NCI-H1930 (cell line): Measurements from ENCODE around the gene CAMP.
A peak's percentile ranks its signal among the peaks of the same experiment; 100 is the strongest.

ENCODE experiments used
- DNase-seq, 2 experiments: peaks; one replicate each; lab custom pipeline; 2025; lab: John Stamatoyannopoulos, UW

The CAMP gene

DNA sequence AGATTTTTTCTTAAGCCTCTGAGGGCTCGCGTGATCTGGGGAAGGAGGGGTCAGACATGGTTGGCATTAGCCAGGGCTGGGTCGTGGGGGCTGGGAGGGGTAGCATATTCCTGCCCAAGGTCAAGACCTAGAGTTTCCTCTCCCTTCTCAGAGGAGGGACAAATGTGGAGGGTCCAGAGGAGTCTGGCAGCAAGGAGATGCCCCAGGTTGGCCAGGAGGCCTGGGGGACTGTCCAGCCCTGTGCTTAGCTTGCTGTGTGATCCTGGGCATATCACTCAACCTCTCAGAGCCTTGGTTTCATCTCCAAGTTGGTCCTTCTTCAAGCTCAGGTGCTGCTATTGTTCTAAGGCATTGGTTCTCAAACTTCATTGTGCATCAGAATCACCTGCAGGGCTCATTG lies 9.1 kb upstream of the CAMP start:
- DNase-seq = no peak

DNA sequence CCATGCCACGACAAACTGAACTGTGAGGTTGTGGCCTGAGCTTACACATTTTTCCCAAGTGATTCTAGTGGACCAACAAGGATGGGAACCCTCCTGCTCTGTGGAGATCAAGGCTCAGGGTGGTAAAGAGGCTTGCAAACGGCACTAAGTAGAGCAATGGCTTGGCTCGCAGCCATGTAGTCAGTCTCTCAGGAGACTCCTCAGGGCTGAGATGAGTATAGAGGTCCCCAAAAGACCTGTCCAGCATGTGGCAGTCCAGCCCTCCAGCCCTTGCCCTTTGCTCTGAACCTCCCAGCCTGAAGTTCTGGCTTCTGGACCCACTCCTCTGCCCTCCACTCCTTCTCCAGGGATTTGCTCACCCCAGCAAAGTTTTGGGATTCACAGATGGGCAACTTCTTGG lies 8.3 kb upstream of the CAMP start:
- no peak for DNase-seq

DNA sequence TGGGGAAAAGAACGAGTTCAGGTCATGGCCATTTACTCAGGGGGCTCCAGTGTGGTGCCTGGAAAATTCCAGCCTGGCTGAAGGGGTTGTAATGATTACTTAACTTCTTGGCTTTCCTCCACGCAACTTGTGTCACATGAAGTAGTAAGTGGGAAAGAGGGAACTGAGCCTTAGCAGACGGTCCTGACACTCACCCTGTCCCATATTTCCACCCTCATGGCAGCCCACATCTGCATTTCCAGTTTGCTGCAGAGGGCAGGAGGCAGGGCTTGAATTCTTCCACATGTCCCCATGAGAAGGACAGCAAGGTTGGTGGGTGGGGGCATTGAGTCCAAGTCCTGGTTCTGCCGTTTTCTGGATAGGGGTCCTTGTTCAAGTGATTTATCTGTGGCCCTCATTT lies 7.8 kb upstream of the CAMP start:
- DNase-seq = no peak

DNA sequence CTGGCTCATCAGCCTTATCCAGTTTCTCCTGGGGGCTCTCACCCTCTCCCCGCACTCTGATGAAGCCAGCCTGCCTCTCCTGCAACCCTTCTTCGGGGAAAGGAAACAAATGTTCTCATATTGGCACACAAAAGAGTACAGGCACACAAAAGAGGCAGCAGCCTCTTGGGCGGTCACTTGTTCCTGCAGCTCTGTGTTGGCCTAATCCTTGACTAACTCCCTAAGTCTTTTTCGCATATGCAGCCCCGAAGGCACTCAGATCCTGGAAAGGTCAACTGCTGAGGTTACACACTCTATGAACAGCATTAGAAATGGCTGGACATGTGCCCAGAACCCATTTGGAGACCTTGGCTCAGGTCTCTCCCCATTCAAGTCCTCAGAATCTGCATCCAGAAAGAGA lies 7.4 kb upstream of the CAMP start:
- no peak for DNase-seq

DNA sequence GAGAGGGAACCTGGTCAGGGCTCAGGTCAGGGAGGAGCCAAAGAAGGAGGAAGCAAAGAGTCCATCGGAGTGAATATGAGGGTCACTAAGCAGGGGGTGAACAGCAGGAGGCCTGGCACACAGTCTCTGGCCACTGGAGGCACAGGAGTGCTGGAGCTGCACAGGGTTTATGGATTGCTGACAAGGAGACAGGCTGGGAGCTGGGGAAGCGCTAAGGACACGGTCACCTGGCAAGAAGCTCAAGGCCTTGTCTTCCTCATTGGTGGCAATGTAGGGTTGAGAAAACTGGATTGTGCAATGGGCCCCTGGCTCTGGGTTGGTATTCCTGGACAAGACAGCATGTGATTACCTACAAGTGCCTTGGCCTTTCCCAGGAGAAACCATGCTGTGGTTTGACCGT lies 5.8 kb upstream of the CAMP start:
- no peak for DNase-seq

DNA sequence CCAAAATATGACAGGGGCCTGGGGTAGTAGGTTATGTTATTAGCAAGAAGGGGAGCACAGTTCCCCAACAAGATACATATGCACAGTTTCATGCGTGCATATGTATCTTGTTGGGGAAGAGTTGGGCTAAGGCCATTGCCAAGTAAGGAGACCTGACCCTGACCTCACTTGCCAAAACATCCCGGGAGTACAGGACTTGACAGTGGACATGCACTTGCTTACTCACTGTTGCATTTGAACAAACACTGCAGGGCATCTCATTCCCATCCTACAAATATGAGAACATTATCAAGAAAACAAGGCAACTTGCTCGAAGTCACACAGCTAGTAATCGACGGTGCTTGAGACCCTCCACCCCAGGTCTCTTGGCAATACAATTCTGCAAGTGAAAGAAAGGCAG lies 4.8 kb upstream of the CAMP start:
- DNase-seq = no peak

DNA sequence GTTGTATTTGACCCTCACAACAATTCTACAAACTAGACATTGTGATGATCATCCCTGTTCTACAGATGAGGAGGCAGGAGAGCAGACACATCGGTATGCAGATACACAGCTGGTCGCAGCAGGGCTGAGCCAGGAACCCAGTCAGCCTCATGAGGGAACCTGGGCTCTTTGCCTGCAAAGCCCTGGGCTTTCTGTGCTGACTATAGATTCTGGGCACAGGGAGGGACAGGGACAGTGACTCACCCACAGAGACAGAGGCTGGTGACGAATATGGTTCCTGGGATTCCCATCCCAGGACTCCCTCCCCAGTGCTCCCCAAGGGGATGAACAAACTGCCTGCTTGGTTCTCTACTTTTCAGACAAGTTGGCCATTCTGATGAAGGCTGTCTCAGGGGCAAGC lies 3.8 kb upstream of the CAMP start:
- DNase-seq = no peak

DNA sequence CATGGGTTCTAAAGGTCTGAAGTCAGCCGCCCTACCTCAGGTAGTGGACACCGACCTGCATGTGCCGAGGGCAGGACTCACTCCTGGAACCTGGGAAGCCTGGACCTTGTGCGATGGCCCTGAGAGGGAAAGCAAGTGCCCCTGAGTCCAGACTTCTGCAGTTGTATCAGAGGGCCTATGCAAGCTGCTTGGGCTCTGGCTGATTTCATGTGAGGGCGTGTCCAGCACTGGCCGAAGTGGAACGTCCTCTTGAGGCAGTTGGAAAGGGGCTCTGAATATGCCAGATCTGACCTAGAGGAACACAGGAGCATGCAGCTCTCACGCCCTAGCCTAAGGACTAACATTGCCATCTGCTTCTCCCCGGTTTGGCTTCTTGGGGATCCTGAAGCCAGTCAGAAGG lies 2.5 kb upstream of the CAMP start:
- no peak for DNase-seq

DNA sequence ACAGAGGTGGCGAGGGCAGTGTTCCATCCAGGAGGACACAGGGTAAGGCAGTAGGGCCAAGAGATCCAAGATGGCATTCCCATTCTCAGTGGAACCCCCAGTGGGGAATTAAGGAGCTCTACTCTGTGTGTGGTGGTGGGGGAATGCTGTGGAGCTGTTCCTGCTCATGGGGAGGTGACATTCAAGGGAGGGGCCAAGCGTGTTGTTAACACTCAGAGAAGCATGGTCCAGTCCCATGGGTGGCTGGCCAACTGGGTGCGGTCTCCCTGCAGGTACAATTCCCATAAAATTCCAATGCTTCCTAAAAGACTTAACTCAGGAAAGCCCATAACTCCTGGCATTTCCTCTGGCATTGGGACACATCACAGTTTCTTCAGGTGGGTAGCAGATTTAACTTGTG lies 2.3 kb downstream of the CAMP start:
- DNase-seq = no peak

DNA sequence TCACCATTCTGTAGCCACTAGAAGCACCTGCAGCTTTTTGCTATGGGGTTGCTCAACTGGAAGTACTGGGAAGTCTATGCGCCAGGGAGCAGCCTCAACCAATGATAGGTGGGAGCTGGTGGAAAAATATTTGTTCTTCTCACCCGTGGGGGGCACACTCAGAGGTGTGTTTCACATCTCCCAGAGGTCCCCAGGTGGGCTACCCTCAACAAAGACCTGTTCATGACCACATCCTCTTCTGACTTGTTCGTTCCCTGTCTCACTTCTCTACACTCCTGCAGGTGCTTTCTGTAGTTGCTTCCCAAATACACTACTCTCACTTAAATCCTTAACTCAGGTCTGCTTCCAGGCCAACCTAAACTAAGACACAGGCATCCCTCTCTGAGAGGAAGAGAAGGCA lies 3.6 kb downstream of the CAMP start:
- no peak for DNase-seq

DNA sequence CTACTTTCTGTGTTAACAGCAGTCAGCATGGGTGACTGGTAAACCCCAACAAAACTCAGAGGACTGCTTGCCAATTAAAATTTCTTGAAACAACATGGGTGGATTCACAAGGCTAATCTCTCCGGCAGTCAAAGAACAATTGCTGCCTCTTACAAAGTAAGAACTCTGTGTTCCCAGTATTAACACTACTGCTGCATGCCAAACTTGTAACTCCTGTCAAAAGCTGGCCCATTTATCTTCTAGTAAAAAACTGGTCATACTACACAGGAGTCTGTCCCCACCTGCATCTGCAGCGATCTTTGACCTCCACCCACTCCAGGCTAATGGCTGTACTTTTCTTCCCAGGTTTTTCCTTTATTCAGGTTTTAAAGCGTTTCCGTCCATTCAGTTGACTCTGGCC lies 8.9 kb downstream of the CAMP start:
- DNase-seq = no peak

DNA sequence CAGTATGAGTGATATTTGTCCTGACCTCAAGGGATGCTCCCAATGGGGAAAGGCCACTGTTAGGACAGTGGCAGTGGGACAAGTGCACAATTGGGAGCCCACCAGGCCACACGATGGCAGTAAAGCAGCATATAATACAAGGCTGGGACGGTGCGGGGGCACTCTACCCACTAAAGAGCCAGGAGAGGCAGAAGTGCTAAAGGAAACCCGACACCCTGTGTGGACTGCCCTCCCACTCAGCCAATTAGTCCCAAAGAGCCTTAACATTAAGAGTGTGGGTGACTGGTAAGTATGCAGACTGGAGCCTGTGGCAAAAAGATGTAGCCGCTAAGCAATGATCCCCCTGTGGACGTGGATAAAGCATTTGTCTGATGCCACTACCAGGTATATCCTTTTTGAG lies 9.4 kb downstream of the CAMP start:
- peak; percentile 31 to 70 for DNase-seq

DNA sequence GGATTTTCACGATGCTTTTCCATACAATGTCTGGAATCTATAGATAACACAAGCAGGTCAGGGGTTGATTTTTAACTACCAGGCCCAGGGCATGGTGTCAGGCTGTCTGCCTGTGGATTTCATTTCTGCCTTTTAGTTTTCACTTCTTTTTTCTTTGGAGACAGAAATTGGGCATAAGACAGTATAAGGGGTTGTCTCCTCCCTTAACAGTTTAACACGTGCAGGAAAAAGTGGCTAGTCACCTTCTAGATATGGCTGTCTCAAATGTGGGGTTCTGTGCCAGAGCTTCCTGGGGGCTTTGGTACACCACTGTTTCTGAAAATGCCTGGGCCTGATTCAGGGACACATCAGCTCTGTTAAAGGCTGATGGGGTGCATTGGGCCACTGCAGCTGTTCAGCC lies 10.2 kb downstream of the CAMP start:
- no peak for DNase-seq

DNA sequence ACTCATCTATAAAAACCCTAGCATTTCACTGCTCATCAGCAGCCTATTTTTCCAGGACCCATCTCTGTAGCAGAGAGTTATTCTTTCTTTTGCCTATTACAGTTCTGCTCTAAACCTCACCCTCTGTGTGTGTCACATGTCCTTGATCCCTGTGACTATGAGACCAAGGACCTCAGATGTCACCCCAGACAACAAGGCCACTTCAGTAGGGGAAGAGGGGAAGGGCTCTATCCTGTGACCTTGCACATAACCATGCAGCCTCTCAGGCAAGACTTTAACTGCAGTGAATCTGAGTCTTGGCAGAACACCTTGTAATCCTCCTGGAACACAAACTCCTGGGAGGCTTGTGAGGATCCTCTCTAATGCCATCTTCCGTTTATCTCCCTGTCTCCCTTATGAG lies 13.2 kb downstream of the CAMP start:
- no peak for DNase-seq

DNA sequence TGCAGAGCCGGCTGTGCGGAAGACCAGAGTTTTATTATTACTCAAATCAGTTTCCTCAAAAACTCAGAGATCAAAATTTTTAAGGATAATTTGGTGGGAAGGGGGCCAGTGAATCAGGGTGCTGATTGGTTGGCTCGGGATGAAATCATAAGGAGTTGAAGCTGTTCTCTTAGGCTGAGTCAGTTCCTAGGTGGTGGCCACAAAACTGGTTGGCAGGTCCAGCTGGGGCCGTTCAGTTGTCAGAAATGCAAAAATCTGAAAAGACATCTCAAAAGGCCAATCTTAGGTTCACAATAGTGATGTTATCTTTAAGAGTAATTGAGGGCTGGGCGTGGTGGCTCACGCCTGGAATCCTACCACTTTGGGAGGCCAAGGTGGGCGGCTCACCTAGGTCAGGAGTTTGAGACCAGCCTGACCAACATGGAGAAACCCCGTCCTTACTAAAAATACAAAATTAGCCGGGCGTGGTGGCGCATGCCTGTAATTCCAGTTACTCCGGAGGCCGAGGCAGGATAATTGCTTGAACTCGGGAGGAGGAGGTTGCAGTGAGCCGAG lies 15.3 kb downstream of the CAMP start:
- no peak for DNase-seq

DNA sequence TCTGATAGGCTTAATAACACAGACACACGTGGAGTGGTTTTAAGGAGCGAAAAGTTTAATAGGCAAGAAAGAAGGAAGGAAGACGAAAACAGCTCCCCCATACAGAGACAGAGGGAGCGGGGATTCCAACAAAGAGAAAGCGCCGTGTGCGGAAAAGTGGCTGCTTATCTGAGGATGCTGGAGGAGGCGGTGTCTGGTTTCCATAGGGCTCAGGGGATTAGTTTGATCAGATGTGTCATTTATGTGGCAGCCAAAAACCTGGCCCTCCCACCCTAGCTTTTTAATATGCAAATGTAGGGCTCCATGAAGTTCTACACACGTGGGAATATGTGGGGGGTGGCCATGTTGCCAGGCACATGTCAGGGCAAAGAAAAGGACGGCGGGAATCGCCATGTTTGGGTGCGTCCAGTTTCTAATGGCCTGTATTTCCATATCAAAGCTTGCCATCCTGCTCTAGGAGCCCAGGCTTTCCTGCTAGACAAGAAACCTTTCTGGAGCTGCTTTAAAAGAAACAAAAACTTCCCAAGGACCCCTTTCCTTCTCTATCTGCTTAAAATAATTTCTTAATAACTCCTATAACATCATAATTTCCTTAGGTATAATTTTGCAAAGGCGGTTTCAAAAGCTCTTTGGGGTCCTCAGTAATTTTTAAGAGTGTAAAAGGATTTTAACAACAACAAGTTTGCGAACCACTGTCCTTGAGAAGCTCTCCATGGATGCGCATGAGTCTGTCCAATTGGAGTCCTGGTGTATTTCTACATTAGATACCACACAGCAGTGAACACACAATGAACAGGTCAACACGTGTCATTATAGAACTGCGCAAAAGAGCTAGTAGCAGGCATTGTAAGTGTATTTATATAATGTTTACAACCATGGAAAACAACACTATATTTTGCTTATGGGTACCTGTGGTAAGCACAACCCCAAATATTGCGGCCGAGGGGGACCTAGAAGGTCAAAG lies 17.0 kb downstream of the CAMP start:
- DNase-seq = no peak

DNA sequence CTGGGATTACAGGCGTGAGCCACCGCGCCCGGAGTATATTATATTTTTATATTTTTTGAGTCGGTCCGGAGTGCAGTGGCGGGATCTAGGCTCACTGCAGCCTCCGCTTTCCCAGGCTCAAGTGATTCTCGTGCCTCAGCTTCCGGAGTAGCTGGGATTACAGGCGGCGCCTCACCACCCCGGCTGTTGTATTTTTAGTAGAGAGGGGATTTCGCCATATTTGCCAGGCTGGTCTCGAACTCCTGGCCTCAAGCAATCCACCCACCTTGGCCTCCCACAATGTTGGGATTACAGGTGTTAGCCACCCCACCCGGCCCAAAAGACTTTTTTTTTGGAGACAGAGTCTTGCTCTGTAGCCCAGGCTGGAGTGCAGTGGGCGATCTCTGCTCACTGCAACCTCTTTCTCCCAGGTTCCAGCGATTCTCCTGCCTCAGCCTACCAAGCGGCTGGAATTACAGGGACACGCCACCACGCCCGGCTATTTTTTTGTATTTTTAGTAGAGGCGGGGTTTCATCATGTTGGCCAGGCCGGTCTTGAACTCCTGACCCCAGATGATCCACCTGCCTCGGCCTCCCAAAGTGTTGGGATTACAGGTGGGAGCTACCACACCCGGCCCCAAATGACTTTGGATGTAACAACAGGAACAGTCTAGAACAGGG lies 18.6 kb downstream of the CAMP start:
- no peak for DNase-seq

DNA sequence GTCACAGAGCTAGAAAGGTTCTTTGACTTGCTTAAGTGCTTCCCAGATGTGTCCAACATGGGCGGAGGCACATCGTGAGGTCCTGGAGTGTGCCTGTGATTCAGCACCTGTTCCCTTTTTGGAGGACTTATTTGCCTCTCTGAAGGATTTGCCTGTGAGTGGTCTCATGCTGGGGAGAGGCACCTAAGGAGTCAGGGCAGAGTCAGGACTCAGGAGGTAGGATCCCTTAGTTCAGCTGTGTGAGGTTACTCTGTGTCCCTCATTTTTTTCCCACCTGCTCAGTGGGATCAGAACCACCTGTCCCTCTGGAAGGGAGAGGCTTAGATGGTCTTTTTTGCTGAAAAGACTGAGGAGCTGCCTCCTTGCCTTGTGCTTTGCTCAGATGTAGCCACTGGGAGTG lies 20.6 kb downstream of the CAMP start:
- no peak for DNase-seq

DNA sequence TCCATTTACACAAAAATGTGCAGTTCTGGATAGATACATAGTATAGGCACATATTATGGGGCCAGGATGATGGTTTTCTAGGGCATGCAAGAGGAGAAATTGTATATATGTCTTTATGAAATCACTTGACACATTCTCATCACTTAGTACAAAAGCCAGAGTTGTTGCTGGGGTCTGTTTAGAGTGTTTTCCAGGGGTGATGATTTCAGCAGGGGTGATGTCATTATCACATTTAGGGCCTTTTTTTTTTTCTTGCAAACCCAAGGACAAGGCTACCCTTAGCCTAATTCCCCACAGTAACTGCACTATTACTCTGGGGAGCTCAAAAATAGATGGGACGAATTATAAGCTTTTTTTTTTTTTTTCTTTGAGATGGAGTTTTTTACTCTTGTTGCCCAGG lies 21.2 kb downstream of the CAMP start:
- DNase-seq = no peak

DNA sequence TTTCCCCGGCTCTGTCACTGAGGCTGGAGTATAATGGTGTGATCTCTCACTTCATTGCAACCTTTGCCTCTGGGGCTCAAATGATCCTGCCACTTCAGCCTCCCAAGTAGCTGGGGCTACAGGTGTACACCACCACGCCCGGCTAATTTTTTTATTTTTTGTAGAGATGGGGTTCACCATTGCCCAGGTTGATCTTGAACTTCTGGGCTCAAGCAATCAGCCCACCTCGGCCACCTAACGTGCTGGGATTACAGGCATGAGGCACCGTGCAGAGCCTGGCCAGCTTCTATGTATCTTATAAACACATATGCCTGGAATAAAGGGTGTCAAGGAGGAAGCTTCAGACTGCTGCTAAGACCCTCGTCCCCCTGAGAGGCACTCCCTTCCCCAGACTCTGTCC lies 21.8 kb downstream of the CAMP start:
- DNase-seq = no peak

DNA sequence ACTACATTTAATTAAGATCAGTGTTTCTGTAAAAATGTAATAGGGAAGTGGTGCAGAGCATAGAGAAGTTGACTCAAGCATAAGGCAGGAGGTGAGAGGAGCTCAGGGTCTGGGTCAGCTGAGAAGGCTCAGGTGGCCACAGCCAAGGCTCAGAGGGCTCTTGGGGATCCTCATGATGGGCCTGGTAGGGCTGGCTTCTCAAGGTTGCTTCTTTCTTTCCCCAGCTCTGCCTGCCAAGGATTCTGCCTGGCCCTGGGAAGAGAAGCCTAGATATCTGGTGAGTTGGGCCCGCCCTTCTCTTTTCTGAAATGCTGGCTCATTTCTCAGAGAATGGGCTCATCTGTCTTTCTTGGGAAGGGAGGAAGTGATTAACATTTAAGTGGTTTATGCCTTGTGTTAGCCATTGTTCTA lies 24.1 kb downstream of the CAMP start:
- DNase-seq = no peak

DNA sequence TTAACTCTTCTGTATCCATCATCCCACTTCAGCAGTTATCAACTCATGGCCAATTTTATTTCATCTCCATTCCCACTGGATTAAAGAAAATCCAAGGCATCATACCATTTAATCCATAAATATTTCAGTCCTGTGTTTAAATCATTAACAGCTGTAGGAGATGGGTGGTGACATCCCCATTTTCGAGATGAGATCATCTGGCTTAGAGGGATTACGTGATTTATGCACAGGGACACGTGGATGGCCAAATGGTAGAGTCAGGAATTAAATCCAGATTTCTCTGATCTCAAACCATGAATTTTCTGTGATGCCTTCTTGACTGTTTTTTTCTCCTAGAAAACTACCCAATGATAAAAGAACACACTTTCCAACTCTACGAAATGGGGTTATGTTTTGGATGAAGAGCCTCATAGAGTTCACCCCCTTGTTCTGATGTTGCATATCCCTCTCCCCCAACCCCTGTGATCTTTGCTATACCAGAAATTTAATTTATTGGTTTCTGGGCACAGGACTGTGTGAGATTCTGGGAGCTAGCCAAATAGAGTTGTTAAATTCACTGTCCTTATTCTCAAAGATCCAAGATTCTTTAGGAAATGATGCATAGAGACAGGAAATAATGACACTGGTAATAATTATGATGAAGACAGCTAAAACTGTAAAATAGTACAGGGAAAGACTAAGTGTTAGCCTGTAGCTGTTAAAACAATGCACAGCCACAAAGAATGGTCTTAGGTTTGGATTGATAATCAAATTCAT lies 25.0 kb downstream of the CAMP start:
- DNase-seq = no peak

DNA sequence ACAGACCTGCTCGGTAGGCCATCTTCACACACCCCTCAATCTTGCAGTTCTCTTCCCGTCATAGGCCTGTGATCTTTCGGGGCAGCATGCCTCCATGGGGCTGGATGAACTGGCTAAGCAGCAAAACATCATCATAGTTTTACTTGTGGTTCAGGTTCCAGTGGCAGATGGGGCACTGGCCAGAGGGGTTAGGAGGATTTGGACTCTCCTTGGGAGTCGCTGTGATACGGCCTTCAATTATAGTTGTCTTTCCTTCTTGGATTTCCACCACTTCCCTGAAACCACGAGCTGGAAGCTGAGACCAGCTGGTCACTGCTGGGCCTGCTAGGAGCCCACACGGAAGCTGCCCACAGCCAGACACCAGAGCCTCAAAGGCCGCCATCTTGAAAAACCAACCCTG lies 33.3 kb downstream of the CAMP start:
- no peak for DNase-seq
